Forelimb muscle (tissue), 1 donor: ENCODE measurements around the gene NOL4L. TPM values are rescaled to one million over a fixed set of nuclear protein-coding genes. Genes with fewer than 3 reads are reported as not detected.
"Not testable (repeated sequence)": the region's sequence is repeated elsewhere in the genome, so short reads cannot be mapped to it uniquely, and the experiment has no call there.

ENCODE experiments used
- DNase-seq: peaks from one replicate; pipeline ENCODE4 v3.0.0-alpha.2; 2013; ENCODE audit warnings: low read depth
- polyA plus RNA-seq: library from polyadenylated mRNA; unstranded; fragments of 120-200 nt; gene quantifications from one replicate; pipeline ENCODE4 v1.2.1, GENCODE V29; 2013; ENCODE audit not compliant: insufficient read length

The NOL4L gene
- polyA plus RNA-seq, 1 donor: 14.8 TPM

- DNase-seq: no peak
Measured at GRCh38 chr20:32510120-32510600, 75.0 kb downstream of the NOL4L start.

GRCh38 chr20:32509639-32510066 lies 75.5 kb downstream of the NOL4L start:
- DNase-seq: no peak

- no peak for DNase-seq
Measured at GRCh38 chr20:32508775-32509119, 76.4 kb downstream of the NOL4L start.

- DNase-seq: no peak
Measured at GRCh38 chr20:32507998-32508774, 76.9 kb downstream of the NOL4L start.

- DNase-seq: no peak
Measured at GRCh38 chr20:32506721-32507120, 78.4 kb downstream of the NOL4L start.

- no peak for DNase-seq
Measured at GRCh38 chr20:32505723-32506473, 79.2 kb downstream of the NOL4L start.

- no peak for DNase-seq
Measured at GRCh38 chr20:32501709-32502108, 83.4 kb downstream of the NOL4L start.

- no peak for DNase-seq
Measured at GRCh38 chr20:32497589-32498224, 87.4 kb downstream of the NOL4L start.

- DNase-seq: no peak
Measured at GRCh38 chr20:32496811-32497533, 88.2 kb downstream of the NOL4L start.

- no peak for DNase-seq
Measured at GRCh38 chr20:32495949-32496348, 89.2 kb downstream of the NOL4L start.

GRCh38 chr20:32495217-32495565 lies 89.9 kb downstream of the NOL4L start:
- DNase-seq: no peak

GRCh38 chr20:32494483-32495216 lies 90.5 kb downstream of the NOL4L start:
- DNase-seq: no peak

- no peak for DNase-seq
Measured at GRCh38 chr20:32493356-32493755, 91.8 kb downstream of the NOL4L start.

- not testable (repeated sequence) for DNase-seq
Measured at GRCh38 chr20:32491764-32492151, 93.4 kb downstream of the NOL4L start.

GRCh38 chr20:32490942-32491763 lies 94.0 kb downstream of the NOL4L start:
- DNase-seq: no peak

- DNase-seq: no peak
Measured at GRCh38 chr20:32488066-32488838, 96.9 kb downstream of the NOL4L start.

- no peak for DNase-seq
Measured at GRCh38 chr20:32487381-32487780, 97.8 kb downstream of the NOL4L start.

- DNase-seq: no peak
Measured at GRCh38 chr20:32485770-32486478, 99.2 kb downstream of the NOL4L start.
